Adrenal gland (tissue), 19 donors: ENCODE results near the gene CALHM1. TPM values are rescaled to one million over a fixed set of nuclear protein-coding genes. Genes with fewer than 3 reads are reported as not detected.

ENCODE experiments used
- DNase-seq, 7 donors: peaks; one replicate each; pipeline ENCODE4 v3.0.0-alpha.2; 2019 to 2020
- H3K27ac ChIP-seq, 5 donors: fragments of 200-600 bp; sonication (generic) in 4 of 5; 1 replicate in 3 of 5; 2 replicates in 2 of 5; pipeline versions ENCODE4 v1.5.1 to v1.8.0; 2016 to 2020; ENCODE audit warnings: mild to moderate bottlenecking in 1 of 5
- H3K27me3 ChIP-seq: fragments of 200-600 bp; 2 replicates; pipeline ENCODE4 v1.8.0; 2021
- H3K36me3 ChIP-seq, 2 donors: fragments of 200-600 bp; replicated peaks in 1 of 2; 1 replicate in 1 of 2; 2 replicates in 1 of 2; pipeline versions ENCODE4 v1.5.1 to v1.8.0; 2018 to 2022
- H3K4me1 ChIP-seq, 2 donors: fragments of 200-600 bp; replicated peaks in 1 of 2; 1 replicate in 1 of 2; 2 replicates in 1 of 2; pipeline versions ENCODE4 v1.5.1 to v1.8.0; 2018 to 2021
- H3K4me3 ChIP-seq, 4 donors: fragments of 200-600 bp; sonication (generic) in 3 of 4; one replicate each; pipeline ENCODE4 v1.5.1; 2016 to 2018
- H3K9me3 ChIP-seq, 3 donors: fragments of 200-600 bp; sonication (generic) in 1 of 3; replicated peaks in 1 of 3; 1 replicate in 2 of 3; 2 replicates in 1 of 3; pipeline versions ENCODE4 v1.5.1 to v1.8.0; 2016 to 2021
- CTCF ChIP-seq, 6 experiments: fragments of 450-650 bp in 4 of 6; fragments of 200-600 bp in 2 of 6; sonication (generic) in 1 of 6; IDR thresholded peaks; 1 replicate in 5 of 6; 2 replicates in 1 of 6; pipeline versions ENCODE4 v1.5.1 to v1.8.0; 2016 to 2021; ENCODE audit warnings: antibody characterized with exemption in 6 of 6, mild to moderate bottlenecking in 2 of 6, moderate library complexity in 1 of 6
- POLR2A ChIP-seq, 2 donors: fragments of 450-650 bp; IDR thresholded peaks; one replicate each; pipeline ENCODE4 v1.6.1; 2017; ENCODE audit warnings: antibody characterized with exemption in 2 of 2, mild to moderate bottlenecking in 2 of 2, moderate library complexity in 1 of 2
- WGBS, 4 donors: extraction: QIAGEN DNeasy Blood & Tissue Kit in 2 of 4; methylation state at CpG; one replicate each; pipeline versions ENCODE4 v1.1.5 to v1.1.7; 2013 to 2017; 5-methylcytosine and 5-hydroxymethylcytosine counted together
- intact Hi-C, 2 donors: fragments of 100-400 bp; cut with DNase I; formaldehyde crosslinking; loops; one replicate each; pipeline versions ENCODE4 v1.14.1 to v1.15.0; 2022 to 2023
- long read RNA-seq, 10 donors: library from polyadenylated mRNA in 3 of 10; unstranded in 2 of 10; stranded (forward) in 1 of 10; transcript quantifications; one replicate each; pipeline ENCODE4 v2.0.0 and lab custom pipeline, GENCODE V29; 2021 to 2026
- polyA plus RNA-seq, 3 donors: library from polyadenylated mRNA; stranded (reverse); fragments of 200-250 nt in 2 of 3; fragments of 350-450 nt in 1 of 3; fragmentation: Illumina TruSeq in 1 of 3; extraction: RNeasy Lipid Tissue Mini Kit (QIAGEN cat#74804) in 1 of 3; gene quantifications; one replicate each; pipeline ENCODE4 v1.2.3, GENCODE V29; 2013 to 2014
- total RNA-seq, 9 donors: library from RNA; depleted of rRNA in 4 of 9; stranded (reverse); fragments of >200 nt in 4 of 9; fragments of 120-200 nt in 1 of 9; fragmentation: NEBNext Ultra II Directional in 1 of 9; extraction: Animal tissue kit (Norgen Biotek cat#: 25700) in 1 of 9; gene quantifications; one replicate each; pipeline versions ENCODE4 v1.1.0 to v1.2.4, GENCODE V29; 2013 to 2023
- donor health status: healthy with polysubstance abuse.
- donor health status: Bipolar disorder and iron deficiency.
- donor health status: DM: yes; HTN: yes; CAD: no.
- donor health status: DM: no; HTN: no; CAD: no.
- donor health status: DM: no; HTN: no; CAD: no.
- donor health status: DM: yes; HTN: yes; CAD: no.

CALHM1 gene, protein sequence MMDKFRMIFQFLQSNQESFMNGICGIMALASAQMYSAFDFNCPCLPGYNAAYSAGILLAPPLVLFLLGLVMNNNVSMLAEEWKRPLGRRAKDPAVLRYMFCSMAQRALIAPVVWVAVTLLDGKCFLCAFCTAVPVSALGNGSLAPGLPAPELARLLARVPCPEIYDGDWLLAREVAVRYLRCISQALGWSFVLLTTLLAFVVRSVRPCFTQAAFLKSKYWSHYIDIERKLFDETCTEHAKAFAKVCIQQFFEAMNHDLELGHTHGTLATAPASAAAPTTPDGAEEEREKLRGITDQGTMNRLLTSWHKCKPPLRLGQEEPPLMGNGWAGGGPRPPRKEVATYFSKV
- total RNA-seq, result not detected
- polyA plus RNA-seq, result not detected
- long read RNA-seq, donor 1, result 0 reads
- long read RNA-seq, donor 2, result 0 reads
- long read RNA-seq, donor 3, result 0 reads
- long read RNA-seq, donor 4, result 0 reads
- long read RNA-seq, donor 5, result 0 reads
- long read RNA-seq, donor 6, result 0 reads
- long read RNA-seq, donor 7, result 0 reads
- long read RNA-seq, donor 8, result 0 reads
- long read RNA-seq, donor 9, result 0 reads
- long read RNA-seq, donor 10, result 0 reads

GRCh38 chr10:103458720-103459119, at the start of gene CALHM1:
TSS of gene CALHM1 (minus strand) at chr10:103458900. CDS start at chr10:103458751, 149 bp downstream.
- intact Hi-C loops, result no loop called here
- Histone ChIP-seq H3K36me3 (no peaks in the 10 kb centered on the region), H3K4me1 (no peaks in the 10 kb centered on the region), H3K4me3 (no peak within 1 kb of the TSS), H3K27me3 (no peaks in the 10 kb centered on the region), H3K27ac (no peak within 1 kb of the TSS), H3K9me3 (no peaks in the 10 kb centered on the region)
- no peak for DNase-seq
- WGBS, 4 donors, result 55 to 100% (median 83%) methylated on average over 1 to 9 of the region's 9 CpGs
- no peak for TF ChIP-seq CTCF (IDR thresholded peaks at IDR 0.05)
- TF ChIP-seq POLR2A (IDR thresholded peaks at IDR 0.05), result no peak

DNA sequence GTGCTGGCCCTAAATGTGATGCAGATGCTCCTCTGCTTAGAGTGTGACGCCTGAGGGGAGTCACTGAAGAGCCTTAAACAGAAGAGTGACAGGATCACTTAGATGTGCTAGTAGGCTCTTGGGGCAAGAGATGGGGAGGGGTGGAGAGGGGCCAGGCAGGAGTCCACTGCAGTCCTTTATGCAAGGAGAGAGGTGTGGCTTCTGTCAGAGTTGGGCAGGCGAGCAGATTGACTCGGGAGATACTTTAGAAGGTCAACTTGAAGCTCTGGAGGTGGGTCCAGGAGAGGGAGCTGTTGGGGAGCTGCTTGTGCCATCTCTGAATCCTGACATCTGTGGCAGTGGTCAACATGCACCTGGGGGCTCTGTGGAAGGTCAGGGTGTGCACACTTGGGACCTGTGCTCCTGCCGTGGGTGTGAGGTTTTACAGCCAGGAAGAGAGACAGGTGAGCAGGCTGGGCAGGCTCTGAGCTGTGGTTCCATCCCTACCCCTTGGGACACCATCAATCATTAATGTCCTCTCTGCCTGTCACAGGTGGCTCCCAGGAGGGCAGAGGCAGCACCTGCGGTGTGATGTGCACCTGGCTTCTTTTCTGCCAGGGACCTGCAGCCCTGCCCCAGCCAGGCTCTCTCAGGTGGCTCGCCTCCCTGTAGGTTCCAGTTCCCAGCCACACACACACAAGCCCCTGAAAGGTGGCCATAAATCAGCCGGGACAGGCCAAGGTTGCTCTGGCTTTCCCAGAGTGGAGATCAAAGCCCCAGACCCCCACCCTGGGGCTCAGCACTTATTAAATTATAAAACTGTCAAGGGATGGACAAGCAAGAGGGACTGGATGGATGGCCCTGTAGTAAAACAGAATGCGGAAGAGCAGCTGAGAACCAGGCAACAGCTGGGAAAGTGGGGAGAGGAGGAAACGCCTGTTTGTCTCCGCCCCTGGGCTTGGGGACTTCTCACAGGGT, 48.8 kb upstream of the CALHM1 start:
- Histone ChIP-seq H3K4me1 (peaks cover 6 to 12% of the 10 kb centered on the region in 2 donors), H3K27me3 (no peaks in the 10 kb centered on the region), H3K4me3 (no peak overlapping the region), H3K9me3 (no peaks in the 10 kb centered on the region), H3K36me3 (no peaks in the 10 kb centered on the region), H3K27ac (no peak overlapping the region)
- WGBS, 4 donors, result 39 to 57% (median 47%) methylated on average over 8 to 10 of the region's 10 CpGs
- intact Hi-C loops, result no loop called here
- DNase-seq, result peak in 2 of 7 donors; percentile 13 to 50
- TF ChIP-seq CTCF (IDR thresholded peaks at IDR 0.05) (no peak), POLR2A (IDR thresholded peaks at IDR 0.05) (no peak)

DNA sequence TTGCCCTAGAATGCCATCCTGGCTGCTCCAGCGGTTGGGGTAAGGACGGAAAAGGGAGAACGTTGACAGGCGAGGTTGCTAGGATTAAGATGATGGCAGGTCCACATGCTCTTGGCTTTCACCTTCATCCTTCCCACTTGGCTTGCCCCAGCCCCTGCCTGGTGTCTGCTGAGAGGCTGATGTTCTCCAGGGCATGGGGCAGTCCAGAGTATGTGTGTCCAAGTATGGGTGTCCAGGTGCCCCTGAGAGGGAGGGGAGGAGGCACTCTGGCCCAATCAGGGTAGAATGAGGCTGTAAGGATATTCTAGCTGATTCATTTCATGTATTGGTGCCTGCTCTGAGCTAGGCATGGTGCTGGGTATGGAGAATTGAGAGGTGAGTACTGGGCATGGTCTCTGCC, 47.4 kb upstream of the CALHM1 start:
- Histone ChIP-seq H3K27ac (no peak overlapping the region), H3K9me3 (no peaks in the 10 kb centered on the region), H3K36me3 (no peaks in the 10 kb centered on the region), H3K4me3 (no peak overlapping the region), H3K27me3 (no peaks in the 10 kb centered on the region), H3K4me1 (peaks cover 6 to 12% of the 10 kb centered on the region in 2 donors)
- peak in 2 of 7 donors; percentile 1 to 38 for DNase-seq
- intact Hi-C loops, result no loop called here
- WGBS, 4 donors, result 89 to 94% (median 91%) methylated on average over 4 of the region's 4 CpGs
- TF ChIP-seq CTCF (IDR thresholded peaks at IDR 0.05), result no peak
- no peak for TF ChIP-seq POLR2A (IDR thresholded peaks at IDR 0.05)
